HEK293 (cell line): ENCODE measurements around the gene PLCL1.

ENCODE experiments used
- CTCF ChIA-PET: fragments of 350-600 bp; formaldehyde crosslinking; extraction: SDS; loops from one replicate; lab custom pipeline; 2021; ENCODE audit warnings: antibody characterized with exemption; lab: Yijun Ruan, JAX
- POLR2A ChIA-PET: fragments of 300-600 bp; formaldehyde crosslinking; extraction: SDS; loops from one replicate; lab custom pipeline; 2020; ENCODE audit warnings: antibody characterized with exemption, inconsistent platforms; lab: Yijun Ruan, JAX
- H3K27ac ChIP-seq: fragments of 200-500 bp; sonication (Bioruptor generic); 2 replicates; pipeline ENCODE4 v1.5.1; 2014; ENCODE audit warnings: low read depth, low read length, control low read depth, inconsistent platforms; ENCODE audit errors: extremely low read depth
- H3K36me3 ChIP-seq, 2 experiments: fragments of 200-500 bp in 1 of 2; sonication (Bioruptor generic) in 1 of 2; 1 replicate in 1 of 2; 2 replicates in 1 of 2; pipeline ENCODE4 v1.5.1; 2014 to 2017; ENCODE audit warnings: inconsistent platforms in 2 of 2, low read length in 2 of 2; ENCODE audit not compliant: control insufficient read depth in 2 of 2, insufficient read depth in 1 of 2
- H3K4me1 ChIP-seq: fragments of 200-500 bp; sonication (Bioruptor generic); 2 replicates; pipeline ENCODE4 v1.5.1; 2014; ENCODE audit warnings: mild to moderate bottlenecking, low read length, inconsistent platforms; ENCODE audit not compliant: control insufficient read depth, insufficient read depth
- H3K4me3 ChIP-seq: 2 replicates; pipeline ENCODE4 v1.5.1; 2011; ENCODE audit warnings: low read depth, mild to moderate bottlenecking, control low read depth, low read length, moderate library complexity
- H3K9me3 ChIP-seq: fragments of 200-500 bp; sonication (Bioruptor generic); 2 replicates; pipeline ENCODE4 v1.5.1; 2014; ENCODE audit warnings: low read depth, low read length, inconsistent platforms; ENCODE audit not compliant: control insufficient read depth, insufficient read depth
- BCL6B ChIP-seq: fragments of 450-650 bp; formaldehyde crosslinking; IDR thresholded peaks from 2 replicates; pipeline ENCODE4 v1.5.1; 2017; ENCODE audit warnings: missing biosample characterization, missing genetic modification characterization
- FEZF1 ChIP-seq: fragments of 450-650 bp; formaldehyde crosslinking; IDR thresholded peaks from 2 replicates; pipeline ENCODE4 v1.5.1; 2016; ENCODE audit warnings: missing biosample characterization, missing genetic modification characterization
- GLIS2 ChIP-seq: fragments of 450-650 bp; formaldehyde crosslinking; IDR thresholded peaks from 2 replicates; pipeline ENCODE4 v1.5.1; 2016; ENCODE audit warnings: missing biosample characterization, missing genetic modification characterization
- HOXD13 ChIP-seq: sonication (generic); formaldehyde crosslinking; IDR thresholded peaks from 2 replicates; pipeline ENCODE4 v1.8.0; 2022; ENCODE audit warnings: missing genetic modification reagents, borderline replicate concordance
- RBAK ChIP-seq: fragments of 450-650 bp; formaldehyde crosslinking; IDR thresholded peaks from 2 replicates; pipeline ENCODE4 v1.5.1; 2016; ENCODE audit warnings: missing biosample characterization, missing genetic modification characterization
- REST ChIP-seq: fragments of 450-650 bp; formaldehyde crosslinking; IDR thresholded peaks from 2 replicates; pipeline ENCODE4 v1.5.1; 2016; ENCODE audit warnings: missing biosample characterization, missing genetic modification characterization
- SP3 ChIP-seq: fragments of 450-650 bp; formaldehyde crosslinking; IDR thresholded peaks from 2 replicates; pipeline ENCODE4 v1.5.1; 2016; ENCODE audit warnings: missing biosample characterization, missing genetic modification characterization
- YY2 ChIP-seq: fragments of 450-650 bp; formaldehyde crosslinking; IDR thresholded peaks from 2 replicates; pipeline ENCODE4 v1.5.1; 2016; ENCODE audit warnings: missing biosample characterization, missing genetic modification characterization
- ZBTB48 ChIP-seq: fragments of 450-650 bp; formaldehyde crosslinking; IDR thresholded peaks from 2 replicates; pipeline ENCODE4 v1.5.1; 2016; ENCODE audit warnings: missing biosample characterization, missing genetic modification characterization
- ZNF121 ChIP-seq: fragments of 450-650 bp; formaldehyde crosslinking; IDR thresholded peaks from 2 replicates; pipeline ENCODE4 v1.5.1; 2016; ENCODE audit warnings: missing biosample characterization, missing genetic modification characterization
- ZNF146 ChIP-seq: fragments of 450-650 bp; formaldehyde crosslinking; IDR thresholded peaks from 2 replicates; pipeline ENCODE4 v1.5.1; 2016; ENCODE audit warnings: missing biosample characterization, missing genetic modification characterization
- ZNF174 ChIP-seq: fragments of 450-650 bp; formaldehyde crosslinking; IDR thresholded peaks from 2 replicates; pipeline ENCODE4 v1.5.0; 2017; ENCODE audit warnings: missing biosample characterization, mild to moderate bottlenecking, missing genetic modification characterization
- ZNF23 ChIP-seq: fragments of 450-650 bp; formaldehyde crosslinking; IDR thresholded peaks from 2 replicates; pipeline ENCODE4 v1.5.1; 2016; ENCODE audit warnings: missing biosample characterization, missing genetic modification characterization, borderline replicate concordance
- ZNF248 ChIP-seq: fragments of 450-650 bp; formaldehyde crosslinking; IDR thresholded peaks from 2 replicates; pipeline ENCODE4 v1.5.1; 2017; ENCODE audit warnings: missing biosample characterization, missing genetic modification characterization
- ZNF48 ChIP-seq: fragments of 450-650 bp; formaldehyde crosslinking; IDR thresholded peaks from 2 replicates; pipeline ENCODE4 v1.5.1; 2016; ENCODE audit warnings: missing biosample characterization, missing genetic modification characterization
- ZNF549 ChIP-seq: fragments of 450-650 bp; IDR thresholded peaks from 2 replicates; pipeline ENCODE4 v1.5.1; 2018; ENCODE audit warnings: missing biosample characterization, missing genetic modification characterization, mild to moderate bottlenecking, inconsistent platforms, moderate library complexity
- ZNF629 ChIP-seq: fragments of 450-650 bp; formaldehyde crosslinking; IDR thresholded peaks from 2 replicates; pipeline ENCODE4 v1.5.1; 2017; ENCODE audit warnings: missing biosample characterization, missing genetic modification characterization
- ZNF658 ChIP-seq: fragments of 450-650 bp; formaldehyde crosslinking; IDR thresholded peaks from 2 replicates; pipeline ENCODE4; 2016; ENCODE audit warnings: missing biosample characterization, missing genetic modification characterization
- ZNF707 ChIP-seq: fragments of 450-650 bp; formaldehyde crosslinking; IDR thresholded peaks from 2 replicates; pipeline ENCODE4 v1.5.1; 2016; ENCODE audit warnings: missing biosample characterization, missing genetic modification characterization
- ZNF830 ChIP-seq: fragments of 450-650 bp; IDR thresholded peaks from 2 replicates; pipeline ENCODE4 v1.5.0; 2018; ENCODE audit warnings: missing biosample characterization, missing genetic modification characterization, low read depth, mild to moderate bottlenecking, moderate library complexity

PLCL1 gene

GRCh38 chr2:197883354-197884032 lies 79.1 kb downstream of the PLCL1 start (continued):
- TF ChIP-seq ZNF658 = no peak

- ChIA-PET CTCF (no interaction called here), POLR2A (interaction anchor here (0.5 kb wide), 1 partner anchor 60 kb away, joined by 3 read pairs; no protein-coding TSS in a partner anchor)
- peaks cover 2% of the 10 kb centered on the region; the same call in 1 of the 2 replicates for H3K4me1 ChIP-seq
- TF ChIP-seq HOXD13 (CRISPR knock-in tag) (no peak), BCL6B (tag by site-specific recombination) (no peak), ZNF629 (tag by site-specific recombination) (no peak), ZNF248 (no peak), ZNF23 (tag by site-specific recombination) (no peak), SP3 (no peak), YY2 (tag by site-specific recombination) (no peak), ZNF121 (tag by site-specific recombination) (no peak)
- H3K4me3 ChIP-seq = no peak overlapping the region
- no peaks in the 10 kb centered on the region for H3K9me3 ChIP-seq
- no peaks in the 10 kb centered on the region for H3K36me3 ChIP-seq
- no peak overlapping the region for H3K27ac ChIP-seq
Observed at GRCh38 chr2:197884252-197884651, 79.9 kb downstream of the PLCL1 start.

- ChIA-PET CTCF (interaction anchor here (0.6 kb wide), 1 partner anchor 1585 kb away, joined by 3 read pairs; no protein-coding TSS in a partner anchor), POLR2A (interaction anchor here (0.6 kb wide), 1 partner anchor 49 kb away, joined by 4 read pairs; no protein-coding TSS in a partner anchor)
- TF ChIP-seq FEZF1 (tag by site-specific recombination) = no peak
- no peak for TF ChIP-seq ZNF174 (tag by site-specific recombination)
- no peak for TF ChIP-seq GLIS2
- TF ChIP-seq ZBTB48 = no peak
- TF ChIP-seq ZNF48 (tag by site-specific recombination) = no peak
- TF ChIP-seq ZNF707 (tag by site-specific recombination) = no peak
- no peak for TF ChIP-seq ZNF549 (tag by site-specific recombination)
- TF ChIP-seq REST = no peak
- no peak for TF ChIP-seq ZNF146 (tag by site-specific recombination)
- TF ChIP-seq ZNF830 = no peak
- TF ChIP-seq RBAK (tag by site-specific recombination) = no peak
- Histone ChIP-seq H3K4me1 (peaks cover 2% of the 10 kb centered on the region; the same call in 1 of the 2 replicates), H3K27ac (no peak overlapping the region), H3K9me3 (no peaks in the 10 kb centered on the region), H3K4me3 (no peak overlapping the region), H3K36me3 (no peaks in the 10 kb centered on the region)
Observed at GRCh38 chr2:197885126-197885525, 80.7 kb downstream of the PLCL1 start.
